ENCODE data around the gene CAMK1D. TPM values are rescaled to one million over a fixed set of nuclear protein-coding genes. Genes with fewer than 3 reads are reported as not detected.

CAMK1D gene
- total RNA-seq, 1 donor from 2014 or later = 7.6 TPM

DNA sequence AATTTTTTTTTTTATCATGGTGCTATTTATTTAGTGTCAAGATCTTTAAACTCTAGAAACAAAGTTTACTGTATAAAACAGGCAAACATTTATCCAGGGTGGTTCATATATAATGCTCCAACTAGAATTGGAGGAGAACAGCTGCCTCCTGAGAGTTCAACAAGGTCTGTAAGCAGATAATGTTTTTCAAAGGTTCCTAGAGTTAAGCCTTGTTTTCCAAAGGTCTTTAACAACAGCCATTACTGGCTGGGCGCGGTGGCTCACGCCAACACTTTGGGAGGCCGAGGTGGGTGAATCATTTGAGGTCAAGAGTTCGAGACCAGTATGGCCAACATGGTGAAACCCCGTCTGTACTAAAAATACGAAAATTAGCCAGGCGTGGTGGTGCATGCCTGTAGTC lies 335.4 kb downstream of the CAMK1D start:
- DNase-seq (ENCODE audit: low spot score in 2 of 2, unreplicated experiment in 2 of 2) = no peak
- no peaks in the 10 kb centered on the region for H3K4me1 Mint-ChIP-seq
- no peaks in the 10 kb centered on the region for H3K36me3 Mint-ChIP-seq
- no peaks in the 10 kb centered on the region for H3K9me3 Mint-ChIP-seq
- peaks cover 2% of the 10 kb centered on the region for H3K27me3 Mint-ChIP-seq (ENCODE audit: low read depth)
- H3K4me3 Mint-ChIP-seq = no peak overlapping the region
- TF ChIP-seq, protein P1, sequence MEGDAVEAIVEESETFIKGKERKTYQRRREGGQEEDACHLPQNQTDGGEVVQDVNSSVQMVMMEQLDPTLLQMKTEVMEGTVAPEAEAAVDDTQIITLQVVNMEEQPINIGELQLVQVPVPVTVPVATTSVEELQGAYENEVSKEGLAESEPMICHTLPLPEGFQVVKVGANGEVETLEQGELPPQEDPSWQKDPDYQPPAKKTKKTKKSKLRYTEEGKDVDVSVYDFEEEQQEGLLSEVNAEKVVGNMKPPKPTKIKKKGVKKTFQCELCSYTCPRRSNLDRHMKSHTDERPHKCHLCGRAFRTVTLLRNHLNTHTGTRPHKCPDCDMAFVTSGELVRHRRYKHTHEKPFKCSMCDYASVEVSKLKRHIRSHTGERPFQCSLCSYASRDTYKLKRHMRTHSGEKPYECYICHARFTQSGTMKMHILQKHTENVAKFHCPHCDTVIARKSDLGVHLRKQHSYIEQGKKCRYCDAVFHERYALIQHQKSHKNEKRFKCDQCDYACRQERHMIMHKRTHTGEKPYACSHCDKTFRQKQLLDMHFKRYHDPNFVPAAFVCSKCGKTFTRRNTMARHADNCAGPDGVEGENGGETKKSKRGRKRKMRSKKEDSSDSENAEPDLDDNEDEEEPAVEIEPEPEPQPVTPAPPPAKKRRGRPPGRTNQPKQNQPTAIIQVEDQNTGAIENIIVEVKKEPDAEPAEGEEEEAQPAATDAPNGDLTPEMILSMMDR (IDR thresholded peaks at IDR 0.05; ENCODE audit: unreplicated experiment) = no peak
- no peak overlapping the region for H3K27ac Mint-ChIP-seq

DNA sequence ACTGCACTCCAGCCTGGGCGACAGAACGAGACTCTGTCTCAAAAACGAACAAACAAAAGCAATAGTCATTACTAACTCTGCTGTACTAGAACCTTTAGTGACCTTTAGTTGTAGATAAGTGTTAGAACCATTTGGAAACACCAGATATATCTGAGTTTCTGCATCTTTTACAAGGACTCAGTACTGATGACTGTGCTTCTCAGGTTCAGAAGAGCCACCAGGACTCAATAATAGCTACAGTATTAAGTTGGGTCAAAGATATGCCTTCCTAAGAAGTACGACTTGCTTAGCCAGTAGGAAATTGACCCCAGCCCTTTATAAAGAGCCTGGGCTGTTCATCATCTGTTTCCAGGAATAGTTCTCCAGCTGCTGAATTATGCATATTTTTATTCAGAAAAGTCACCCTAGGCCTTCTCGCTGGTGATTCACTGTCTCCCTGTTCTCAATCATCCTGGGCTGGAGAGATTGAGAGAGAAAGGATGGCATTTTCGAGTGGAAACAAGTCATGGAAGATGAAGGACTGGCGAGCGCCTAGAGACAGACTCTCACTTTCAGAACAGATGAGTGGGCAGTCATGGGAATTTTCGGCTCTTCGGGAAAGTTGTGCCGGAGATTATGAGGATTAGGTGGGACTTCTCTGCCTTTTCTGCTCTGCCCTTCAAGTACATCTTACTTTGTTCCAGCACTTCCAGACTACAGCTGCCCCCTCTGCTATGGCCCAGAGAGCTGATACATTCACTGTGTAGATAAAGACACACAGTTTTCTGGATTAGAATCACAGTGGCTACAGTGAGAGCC lies 336.1 kb downstream of the CAMK1D start:
- Mint-ChIP-seq H3K36me3 (no peaks in the 10 kb centered on the region), H3K9me3 (no peaks in the 10 kb centered on the region), H3K4me1 (no peaks in the 10 kb centered on the region), H3K27me3 (ENCODE audit: low read depth) (no peaks in the 10 kb centered on the region), H3K4me3 (no peak overlapping the region), H3K27ac (no peak overlapping the region)
- TF ChIP-seq, protein P1 (IDR thresholded peaks at IDR 0.05; ENCODE audit: unreplicated experiment) = no peak
- no peak for DNase-seq (ENCODE audit: low spot score in 2 of 2, unreplicated experiment in 2 of 2)

DNA sequence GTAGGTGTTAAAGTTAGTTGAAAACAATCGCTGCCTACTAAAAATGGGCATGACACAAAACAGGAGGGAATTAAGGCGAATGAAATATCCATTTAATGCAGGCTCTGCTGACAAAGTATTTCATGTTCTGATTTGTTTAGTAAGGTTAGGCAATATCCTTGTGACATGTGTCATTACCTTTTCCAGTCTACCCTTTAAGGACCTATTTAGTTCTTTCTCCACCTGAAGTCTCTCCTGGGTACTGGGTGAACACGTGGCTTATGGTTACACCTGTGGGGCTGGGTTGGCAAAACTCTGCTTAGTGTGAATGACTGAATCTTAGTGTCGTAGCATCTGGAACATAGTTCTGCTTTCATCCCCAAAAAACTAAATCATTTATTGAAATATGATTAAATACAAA lies 338.6 kb downstream of the CAMK1D start:
- Mint-ChIP-seq H3K27ac (no peak overlapping the region), H3K9me3 (no peaks in the 10 kb centered on the region), H3K4me1 (no peaks in the 10 kb centered on the region), H3K36me3 (no peaks in the 10 kb centered on the region), H3K4me3 (no peak overlapping the region), H3K27me3 (ENCODE audit: low read depth) (no peaks in the 10 kb centered on the region)
- DNase-seq (ENCODE audit: low spot score in 2 of 2, unreplicated experiment in 2 of 2) = no peak
- TF ChIP-seq, protein P1 (IDR thresholded peaks at IDR 0.05; ENCODE audit: unreplicated experiment) = no peak

DNA sequence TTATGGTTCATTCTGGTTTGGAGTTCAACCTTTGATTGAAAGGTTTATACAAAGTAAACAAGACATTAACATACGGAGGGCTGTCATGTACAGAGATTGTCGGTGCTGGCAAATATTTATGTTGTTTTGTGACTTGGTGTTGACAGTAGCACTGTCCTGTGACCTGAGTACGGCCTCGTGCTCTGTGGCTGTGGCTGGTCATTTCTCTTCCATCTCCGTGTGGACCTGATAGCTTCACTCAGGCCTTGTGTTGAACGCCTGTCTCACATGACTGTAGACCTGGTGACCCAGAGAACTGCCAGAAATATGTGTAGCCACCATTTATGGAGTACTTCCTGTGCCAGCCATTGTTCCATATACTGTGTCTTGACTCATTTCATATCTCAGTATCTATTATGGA lies 340.5 kb downstream of the CAMK1D start:
- Mint-ChIP-seq H3K9me3 (no peaks in the 10 kb centered on the region), H3K36me3 (no peaks in the 10 kb centered on the region), H3K4me1 (no peaks in the 10 kb centered on the region), H3K4me3 (no peak overlapping the region), H3K27me3 (ENCODE audit: low read depth) (no peaks in the 10 kb centered on the region), H3K27ac (no peak overlapping the region)
- TF ChIP-seq, protein P1 (IDR thresholded peaks at IDR 0.05; ENCODE audit: unreplicated experiment) = no peak
- DNase-seq (ENCODE audit: low spot score in 2 of 2, unreplicated experiment in 2 of 2) = no peak

DNA sequence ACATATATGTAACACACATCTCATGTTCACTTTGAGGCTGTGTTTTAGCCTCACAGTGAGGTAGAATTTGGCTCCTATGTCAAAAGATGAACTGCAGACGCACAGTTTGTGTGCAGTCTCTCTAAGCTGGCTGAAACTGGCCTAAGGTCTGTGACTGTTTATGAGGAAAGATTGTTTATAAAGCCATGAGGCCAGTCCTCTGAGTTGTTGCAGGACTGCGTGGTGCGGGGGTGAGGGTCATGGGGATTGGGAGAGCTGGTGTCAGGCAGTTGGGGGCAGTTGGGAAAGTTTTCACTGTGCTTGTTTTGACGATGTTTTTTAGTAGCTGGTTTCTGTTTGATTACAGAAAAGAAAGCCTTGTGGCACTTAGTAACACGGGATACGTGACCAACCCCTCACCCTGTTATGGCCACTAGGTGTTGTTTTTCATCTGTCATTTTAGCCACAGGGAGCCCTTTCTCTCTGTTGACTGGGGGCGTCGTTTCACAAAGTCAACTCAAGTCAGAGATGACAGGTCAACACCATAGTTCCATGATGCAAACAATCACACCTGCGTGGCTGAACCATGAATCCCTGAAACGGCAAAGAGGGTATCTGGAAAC lies 341.3 kb downstream of the CAMK1D start:
- no peak for DNase-seq (ENCODE audit: low spot score in 2 of 2, unreplicated experiment in 2 of 2)
- Mint-ChIP-seq H3K27ac (no peak overlapping the region), H3K36me3 (no peaks in the 10 kb centered on the region), H3K4me1 (no peaks in the 10 kb centered on the region), H3K9me3 (no peaks in the 10 kb centered on the region), H3K27me3 (ENCODE audit: low read depth) (no peaks in the 10 kb centered on the region), H3K4me3 (no peak overlapping the region)
- TF ChIP-seq, protein P1 (IDR thresholded peaks at IDR 0.05; ENCODE audit: unreplicated experiment) = no peak

Data from mesothelial cell of epicardium (in vitro differentiated cells).